Stimulated activated naive CD4-positive, alpha-beta T cell treated with Interleukin-2 at 50 U/mL for 16 hours (primary cell): ENCODE data around the gene CENPP.

ENCODE experiments used
- DNase-seq: peaks from one replicate; lab custom pipeline; 2025; lab: John Stamatoyannopoulos, UW

CENPP gene

DNA sequence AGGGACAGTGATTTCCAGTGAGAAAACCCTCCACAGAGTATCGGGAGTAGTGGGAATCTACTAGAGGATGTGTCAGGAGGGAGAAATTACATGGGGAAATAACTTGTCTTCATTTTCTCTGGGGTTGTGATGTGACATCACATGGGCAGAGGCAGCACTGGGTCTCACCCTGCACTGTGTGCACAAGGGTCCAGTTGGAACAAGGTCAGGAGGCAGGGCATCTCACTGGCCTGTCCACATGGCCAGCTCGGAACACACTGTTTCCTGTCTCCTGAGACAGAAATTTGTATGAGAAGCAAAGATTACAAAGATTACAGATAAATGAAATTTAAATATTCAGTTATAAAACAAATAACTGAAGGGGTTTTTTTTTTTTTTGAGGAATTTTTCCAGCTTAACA lies 272.6 kb downstream of the CENPP start:
- DNase-seq: no peak

DNA sequence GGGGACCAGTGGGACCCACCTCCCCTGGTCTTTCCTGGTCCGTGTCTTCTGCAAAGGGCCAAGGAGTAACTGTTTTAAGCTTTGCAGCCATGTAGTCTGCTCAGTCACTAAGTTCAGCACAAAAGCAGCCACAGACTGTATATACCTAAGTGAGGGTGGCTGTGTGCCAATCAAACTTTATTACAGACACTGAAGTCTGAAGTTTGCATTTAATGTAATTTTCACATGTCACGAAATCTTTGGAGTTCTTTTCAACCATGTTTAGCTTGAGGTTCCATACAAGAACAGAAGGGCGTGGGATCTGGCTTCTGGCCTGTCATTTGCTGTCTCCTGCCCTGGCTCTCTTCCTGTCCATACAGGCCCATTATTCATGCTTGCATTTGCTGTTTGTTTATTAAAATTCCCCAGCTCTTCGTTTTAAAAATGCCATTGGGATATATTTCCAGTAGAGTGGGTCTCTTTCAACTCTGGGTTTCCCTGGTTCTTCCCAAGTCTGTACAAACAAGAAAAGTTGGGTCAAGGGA lies 274.2 kb downstream of the CENPP start:
- DNase-seq: no peak

DNA sequence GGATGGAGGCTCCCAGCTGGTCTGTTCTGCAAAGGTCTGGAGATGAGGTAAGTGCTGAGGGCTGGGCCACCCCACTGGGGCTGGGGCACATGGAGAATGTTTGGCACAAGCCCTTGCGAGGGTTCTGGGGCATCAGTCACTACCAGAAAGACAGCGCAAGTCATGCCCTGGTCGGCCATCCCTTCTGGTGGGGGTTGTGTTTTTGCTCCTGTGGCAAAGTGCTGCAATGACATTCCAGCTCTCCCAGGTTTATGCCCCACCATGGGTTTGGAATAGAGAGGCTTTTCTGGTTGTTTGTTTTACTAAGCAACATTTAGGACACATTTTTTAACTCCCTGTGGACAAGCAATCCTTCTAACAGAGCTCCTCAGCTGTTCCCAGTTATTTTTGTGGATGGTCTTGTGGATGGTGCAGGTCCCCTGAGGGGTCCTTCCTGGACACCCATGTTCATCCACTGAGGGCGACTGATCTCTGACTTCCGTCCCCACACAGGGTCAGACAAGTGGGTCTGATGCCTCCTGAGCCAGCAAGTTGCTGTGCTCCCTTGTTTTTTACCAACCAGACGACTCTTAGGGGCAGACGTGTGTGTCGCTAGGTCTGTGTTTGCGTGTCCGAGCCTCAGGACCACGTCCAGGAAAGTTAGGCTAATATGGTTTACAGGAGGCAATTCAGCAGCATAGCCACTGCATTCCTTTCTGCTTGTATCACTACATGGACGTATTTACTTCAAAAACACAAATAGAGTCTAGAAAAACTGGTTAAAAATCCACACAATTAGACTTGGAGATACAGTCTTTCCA lies 274.9 kb downstream of the CENPP start:
- DNase-seq: no peak

DNA sequence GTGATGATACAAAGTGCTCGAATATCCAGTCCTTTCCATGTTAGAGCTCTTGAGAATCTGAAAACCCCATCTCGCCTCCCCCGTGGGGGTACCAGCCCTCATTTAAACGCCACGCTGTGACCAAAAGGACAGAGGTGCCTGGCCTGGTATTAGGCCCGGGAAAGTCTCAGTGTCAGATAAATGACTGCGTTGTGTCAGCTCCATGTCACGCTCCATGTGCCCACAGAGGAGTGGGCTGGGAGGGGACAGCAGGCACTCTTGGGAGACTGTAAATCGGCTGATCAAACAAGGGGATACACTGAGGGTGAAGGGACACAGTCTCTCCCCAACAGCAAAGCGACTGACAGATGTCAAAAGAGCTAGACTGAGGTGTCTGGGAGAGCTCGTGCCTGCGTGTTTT lies 275.7 kb downstream of the CENPP start:
- no peak for DNase-seq

DNA sequence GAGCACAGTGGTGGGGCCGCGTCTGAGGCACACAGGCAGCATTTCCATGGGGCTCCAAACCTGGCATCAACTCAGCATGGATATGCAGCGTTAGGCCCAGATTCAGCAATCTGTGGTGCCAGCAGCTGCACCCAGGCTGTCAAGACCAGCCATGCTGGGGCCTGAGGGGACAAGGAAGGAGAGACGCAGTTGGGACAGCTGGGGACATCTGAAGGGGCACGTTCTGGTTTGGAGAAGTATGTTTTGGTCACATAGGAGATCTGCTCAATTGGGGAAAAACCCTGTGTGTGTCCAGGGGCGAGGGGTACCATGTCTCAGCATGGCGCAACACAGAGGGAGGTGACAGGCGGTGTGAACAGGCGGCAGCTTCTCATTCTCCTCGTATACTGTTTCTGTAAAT lies 276.7 kb downstream of the CENPP start:
- DNase-seq: no peak

DNA sequence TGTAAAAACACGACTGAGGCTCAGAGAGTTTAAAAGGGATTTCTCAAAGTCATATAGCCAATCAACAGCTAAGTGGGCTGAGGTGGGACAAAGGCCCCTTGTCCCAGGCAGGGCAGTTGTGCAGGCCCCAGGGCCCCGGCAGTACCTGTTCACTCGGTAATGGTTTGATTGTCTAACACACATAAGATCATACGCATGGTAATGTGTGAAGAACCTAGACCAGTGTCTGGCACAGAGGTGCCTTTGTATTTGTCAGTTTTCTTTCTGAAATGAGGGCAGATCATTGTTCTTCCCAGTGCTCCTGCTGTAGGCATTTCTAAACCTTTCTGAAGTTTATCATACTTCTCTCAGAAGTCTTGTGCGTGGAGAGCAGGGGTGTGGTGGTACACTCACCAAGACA lies 277.3 kb downstream of the CENPP start:
- DNase-seq: no peak

DNA sequence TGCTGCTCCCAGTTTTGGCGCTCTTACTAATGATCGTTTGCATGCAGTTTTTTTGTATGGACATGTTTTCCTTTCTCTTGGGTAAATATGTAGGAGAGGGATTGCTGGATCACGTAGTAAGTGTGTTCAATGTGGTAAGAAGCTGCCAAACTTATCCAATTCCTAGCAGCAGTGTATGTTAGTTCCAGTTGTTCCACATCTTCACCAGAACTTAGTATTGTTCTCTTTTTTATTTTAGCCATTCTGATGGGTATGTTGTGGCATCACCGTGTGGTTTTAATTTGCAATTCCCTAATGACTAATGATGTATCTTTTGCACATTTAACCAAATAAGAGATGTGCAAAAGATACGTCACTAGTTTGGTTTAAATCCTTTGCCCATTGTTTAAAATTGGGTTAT lies 278.2 kb downstream of the CENPP start:
- DNase-seq: no peak

DNA sequence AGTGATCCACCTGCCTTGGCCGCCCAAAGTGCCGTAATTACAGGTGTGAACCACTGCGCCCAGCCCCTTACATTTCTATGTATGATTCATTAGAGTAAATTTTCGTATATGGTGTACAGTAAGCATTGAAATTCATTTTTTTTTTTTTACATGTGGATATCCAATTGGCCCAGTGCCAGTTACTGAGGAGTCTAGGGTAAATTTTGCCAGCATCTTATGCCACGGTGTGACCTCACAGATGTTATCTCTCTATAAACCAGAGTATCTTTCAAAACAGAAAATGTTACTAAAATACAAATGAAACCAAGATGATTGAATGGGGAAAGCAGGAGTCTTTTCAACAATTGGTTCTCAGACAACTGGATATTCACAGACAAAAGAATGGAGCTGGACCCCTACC lies 279.5 kb downstream of the CENPP start:
- DNase-seq: no peak

DNA sequence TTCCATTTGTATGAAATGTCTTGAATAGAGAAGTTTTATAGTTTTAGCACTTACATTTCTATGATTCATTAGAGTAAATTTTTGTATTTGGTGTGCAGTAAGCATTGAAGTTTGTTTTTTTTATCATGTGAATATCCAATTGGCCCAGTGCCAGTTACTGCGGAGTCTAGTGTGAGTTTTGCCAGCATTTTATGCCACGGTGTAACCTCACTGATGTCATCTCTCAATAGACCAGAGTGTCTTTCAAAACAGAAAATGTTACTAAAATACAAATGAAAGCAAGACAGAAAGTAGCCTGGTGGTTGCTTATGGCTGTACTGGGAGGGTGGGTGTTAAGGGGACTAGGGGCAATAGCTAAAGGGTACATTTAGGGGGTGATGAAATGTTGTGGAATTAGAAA lies 281.3 kb downstream of the CENPP start:
- no peak for DNase-seq

DNA sequence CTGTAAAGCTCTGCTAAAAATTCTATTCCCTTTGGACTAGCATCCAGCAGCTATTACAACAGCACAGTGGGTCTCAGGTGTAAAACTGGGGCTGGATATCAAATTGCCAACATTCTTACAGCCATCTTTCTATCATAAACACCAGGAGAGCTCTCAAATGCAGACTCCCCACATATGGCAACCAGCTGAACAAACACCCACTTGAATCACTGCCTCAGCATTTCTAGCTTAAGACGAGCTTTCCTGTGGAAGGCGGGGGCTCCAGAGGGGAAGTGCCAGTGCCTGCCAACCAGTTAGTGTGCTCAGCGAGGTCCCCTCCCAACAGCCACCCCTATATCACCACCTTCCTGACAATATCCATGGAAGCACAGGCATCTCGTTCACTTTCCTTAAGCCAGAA lies 282.0 kb downstream of the CENPP start:
- DNase-seq: no peak

DNA sequence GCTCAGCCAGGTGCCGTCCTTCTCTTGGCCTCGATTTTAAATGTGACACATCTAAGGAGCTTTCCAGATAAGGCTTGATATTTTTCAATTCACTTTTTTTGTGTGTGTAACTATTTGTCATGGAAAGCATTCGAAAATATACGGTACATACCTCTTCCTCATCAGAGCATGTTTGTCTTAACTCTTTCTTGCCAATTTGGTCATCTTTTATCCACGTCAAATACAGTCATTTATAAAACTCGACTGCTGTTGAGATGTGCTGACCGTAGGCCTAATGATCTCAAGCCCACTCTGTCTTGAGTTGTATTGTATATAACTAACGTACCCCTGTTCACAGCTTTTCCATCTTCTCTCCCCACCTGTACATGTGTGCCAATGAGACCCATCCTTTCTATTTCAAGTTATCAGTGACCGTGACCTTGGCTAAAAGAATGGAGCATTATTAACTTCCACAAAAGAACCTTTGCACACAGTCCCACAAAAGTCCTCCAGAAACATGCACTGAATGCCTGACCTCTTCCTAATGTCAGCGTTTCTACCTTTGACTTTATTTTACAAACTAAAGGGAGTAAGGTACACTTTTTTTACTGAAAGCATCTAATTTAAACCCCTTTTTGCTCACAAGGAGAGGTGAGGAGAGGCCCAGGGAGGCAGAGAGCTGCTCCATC lies 282.6 kb downstream of the CENPP start:
- DNase-seq: no peak

DNA sequence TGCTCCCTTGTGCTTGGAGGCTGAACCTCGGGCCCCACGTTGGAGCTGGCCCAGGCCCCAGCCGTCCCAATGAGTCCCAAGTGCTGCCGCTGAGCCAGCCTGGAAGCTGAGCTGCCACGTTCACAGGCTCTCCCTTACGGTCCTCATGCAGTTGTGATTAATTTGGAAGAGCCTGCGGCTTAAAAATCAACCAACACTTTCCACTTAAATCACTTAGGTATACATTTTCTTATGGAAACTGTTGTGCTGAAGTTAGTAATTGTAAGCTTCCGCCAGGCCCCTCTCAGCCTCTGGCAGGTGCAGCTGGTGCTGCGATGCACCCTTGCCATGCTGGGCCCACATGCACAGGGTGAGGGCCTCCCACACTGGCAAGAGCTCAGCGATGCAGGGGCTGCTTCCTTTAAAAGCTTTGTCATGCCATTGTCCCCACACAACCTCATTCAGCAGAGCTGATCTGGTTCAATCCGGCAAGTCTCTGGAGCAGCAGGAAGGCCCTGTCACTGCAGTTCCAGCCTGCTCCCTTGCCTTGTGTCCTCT lies 283.2 kb downstream of the CENPP start:
- no peak for DNase-seq

DNA sequence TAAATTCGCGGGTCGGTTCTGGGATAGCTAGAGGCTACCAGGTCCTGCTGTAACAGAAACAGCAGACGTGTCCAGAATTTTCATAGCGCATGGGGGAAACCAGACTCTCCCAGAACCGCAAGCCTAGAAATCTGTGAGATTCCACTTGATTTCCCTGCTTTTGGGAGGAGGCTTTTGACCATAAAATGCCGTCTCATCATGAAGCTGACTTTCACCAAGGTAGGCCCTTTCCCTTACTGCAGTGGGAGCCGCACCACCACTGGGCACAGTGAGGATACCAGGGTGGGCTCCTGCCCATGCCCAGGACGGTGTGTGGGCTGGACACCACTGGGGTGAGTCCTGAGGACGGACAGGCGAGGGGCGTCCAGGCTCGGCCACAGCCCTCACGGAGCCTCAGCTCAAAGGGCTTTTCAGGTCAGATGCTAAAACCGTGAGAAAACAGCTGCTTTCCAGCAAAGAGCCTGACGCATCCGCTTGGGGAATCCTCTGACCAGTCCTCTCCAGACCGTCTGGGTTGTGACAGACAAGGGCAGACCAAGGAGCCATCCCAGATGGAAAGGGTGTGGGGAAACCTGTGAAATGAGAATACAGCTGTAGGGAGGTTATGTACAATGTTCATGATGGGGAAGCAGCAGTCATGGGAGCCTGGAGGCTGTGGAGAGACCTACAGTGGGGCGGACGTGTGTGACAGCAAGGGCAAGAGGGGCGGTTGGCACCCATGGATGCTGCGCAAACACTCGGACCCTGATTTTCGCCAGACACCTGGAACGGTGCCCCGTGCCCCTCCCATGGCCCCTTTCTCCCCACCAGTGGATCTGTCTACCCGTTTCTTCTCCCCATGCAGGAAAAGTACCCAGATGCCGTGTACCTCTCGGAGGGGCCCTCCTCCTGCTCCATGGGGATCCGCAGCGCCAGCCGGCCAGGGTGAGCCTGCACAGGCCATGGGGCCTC lies 285.0 kb downstream of the CENPP start:
- DNase-seq: no peak

DNA sequence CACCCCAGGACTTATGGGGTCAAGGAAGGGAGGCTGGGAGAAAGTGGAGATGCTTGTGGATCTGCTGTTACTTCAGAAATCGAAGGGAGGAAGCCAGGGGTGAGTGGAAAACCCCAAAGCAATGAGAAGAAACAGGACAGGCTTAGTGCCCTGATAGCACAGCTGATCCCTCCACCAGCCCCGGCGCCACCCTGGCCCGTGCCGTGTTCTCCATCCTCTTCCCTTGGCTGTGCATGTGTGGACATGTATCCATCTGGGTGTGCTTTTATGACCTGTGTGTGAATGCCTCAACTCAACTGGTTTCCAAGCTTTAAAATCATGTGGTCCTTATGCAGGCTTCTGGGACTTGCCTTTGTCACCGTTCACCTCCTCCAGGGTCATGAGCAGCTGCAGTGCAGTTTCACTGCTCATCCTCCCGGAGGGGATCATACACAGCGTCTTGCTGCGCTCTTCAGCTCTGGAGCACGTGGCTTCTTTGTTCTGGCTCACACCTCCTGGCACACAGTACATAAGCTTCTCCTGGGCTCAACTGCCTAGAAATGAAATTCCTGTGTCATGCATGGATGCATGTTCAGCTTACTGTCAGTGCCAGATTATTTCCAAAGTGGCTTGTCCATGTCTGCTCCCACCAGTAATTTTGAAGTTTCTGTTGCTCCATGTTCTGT lies 286.0 kb downstream of the CENPP start:
- no peak for DNase-seq

DNA sequence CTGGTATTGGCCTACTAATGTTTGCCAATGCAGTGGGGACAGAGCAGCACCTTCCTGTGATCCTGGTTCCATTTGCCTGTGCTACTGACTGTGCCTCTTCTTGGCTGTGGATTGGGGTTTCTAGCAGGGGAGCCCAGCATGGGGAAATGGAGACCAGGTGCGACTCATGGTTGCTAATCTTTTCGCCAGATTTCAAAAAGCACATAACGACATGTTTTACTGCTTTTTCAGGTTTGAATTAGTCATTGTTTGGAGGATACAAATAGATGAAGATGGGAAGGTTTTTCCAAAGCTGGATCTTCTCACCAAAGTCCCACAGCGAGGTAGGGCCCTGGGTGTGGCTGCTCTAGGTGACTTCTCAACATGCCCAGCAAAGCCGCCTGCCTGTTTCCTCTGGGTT lies 286.5 kb downstream of the CENPP start:
- no peak for DNase-seq

DNA sequence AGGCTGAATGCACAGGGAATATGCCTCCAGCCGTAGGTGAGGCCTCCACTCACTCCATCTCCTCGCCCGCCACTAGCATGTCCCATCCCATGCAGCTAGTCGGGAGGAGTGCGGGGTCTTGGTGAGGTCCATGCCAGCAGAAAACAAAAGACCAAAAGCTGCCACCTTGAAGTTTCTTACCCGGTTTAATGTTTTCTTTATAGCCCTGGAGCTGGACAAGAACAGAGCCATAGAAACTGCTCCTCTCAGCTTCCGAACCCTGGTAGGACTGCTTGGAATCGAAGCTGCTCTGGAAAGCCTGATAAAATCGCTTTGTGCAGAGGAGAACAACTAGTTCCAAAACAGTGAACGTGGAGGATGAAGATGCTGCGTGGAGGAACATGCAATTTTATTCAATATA lies 287.1 kb downstream of the CENPP start:
- no peak for DNase-seq

DNA sequence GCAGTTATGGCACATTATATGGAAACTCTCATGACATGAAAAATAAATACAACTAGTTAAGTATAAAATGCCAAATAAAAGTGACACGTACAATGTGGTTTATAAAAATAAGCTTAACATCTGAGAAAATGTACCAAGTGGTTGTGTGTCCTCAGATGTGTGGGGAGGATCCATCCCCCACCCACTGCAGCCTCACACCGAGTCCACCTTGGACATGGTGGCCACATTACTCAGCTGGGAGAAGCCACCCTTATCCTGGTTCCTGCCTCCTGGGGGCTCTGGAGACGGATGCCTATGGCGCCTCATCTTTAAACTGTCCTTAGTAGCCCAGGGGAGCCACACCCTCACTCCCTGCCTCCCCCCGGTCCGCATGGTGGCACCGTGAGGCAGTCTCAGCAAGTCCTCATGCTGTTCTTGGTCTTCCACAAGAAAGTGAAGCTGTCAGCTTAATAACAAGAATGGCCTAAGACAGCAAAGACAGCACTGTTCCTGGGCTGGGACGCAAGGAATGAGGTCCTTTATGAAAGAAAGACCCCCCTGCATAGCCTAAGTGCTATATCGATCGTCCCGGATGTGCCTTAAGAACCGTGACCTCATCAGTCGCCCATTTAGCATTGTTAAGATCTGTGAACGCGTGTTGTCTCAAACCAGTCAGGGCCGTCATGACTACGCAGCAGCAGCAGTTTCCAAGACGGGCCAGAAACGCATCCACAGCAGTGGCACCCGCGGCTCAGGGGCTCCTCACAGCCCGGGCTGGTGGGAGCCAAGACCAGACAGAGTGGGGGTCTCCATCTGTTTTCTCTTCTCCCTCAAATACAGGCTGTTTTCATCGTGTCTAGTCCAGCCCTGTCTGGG lies 287.7 kb downstream of the CENPP start:
- no peak for DNase-seq

DNA sequence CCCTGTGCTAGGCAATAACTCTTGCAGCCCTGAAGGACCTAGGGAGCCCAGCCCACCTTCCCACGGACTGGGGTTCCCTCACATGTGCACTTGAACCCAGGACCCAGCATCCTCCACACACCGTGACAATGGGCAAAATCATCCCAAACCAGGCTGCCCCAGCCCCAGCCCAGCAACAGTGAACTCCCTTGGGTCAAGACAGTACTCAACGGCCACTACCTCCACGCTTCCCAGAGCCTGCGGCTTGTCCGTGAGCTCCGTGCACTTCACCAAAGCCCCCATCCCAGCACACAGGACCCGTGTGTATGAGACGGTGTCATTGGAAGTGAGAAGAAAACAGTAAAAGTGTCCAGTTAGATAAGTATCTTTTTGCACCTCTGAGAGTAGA lies 288.4 kb downstream of the CENPP start:
- no peak for DNase-seq

DNA sequence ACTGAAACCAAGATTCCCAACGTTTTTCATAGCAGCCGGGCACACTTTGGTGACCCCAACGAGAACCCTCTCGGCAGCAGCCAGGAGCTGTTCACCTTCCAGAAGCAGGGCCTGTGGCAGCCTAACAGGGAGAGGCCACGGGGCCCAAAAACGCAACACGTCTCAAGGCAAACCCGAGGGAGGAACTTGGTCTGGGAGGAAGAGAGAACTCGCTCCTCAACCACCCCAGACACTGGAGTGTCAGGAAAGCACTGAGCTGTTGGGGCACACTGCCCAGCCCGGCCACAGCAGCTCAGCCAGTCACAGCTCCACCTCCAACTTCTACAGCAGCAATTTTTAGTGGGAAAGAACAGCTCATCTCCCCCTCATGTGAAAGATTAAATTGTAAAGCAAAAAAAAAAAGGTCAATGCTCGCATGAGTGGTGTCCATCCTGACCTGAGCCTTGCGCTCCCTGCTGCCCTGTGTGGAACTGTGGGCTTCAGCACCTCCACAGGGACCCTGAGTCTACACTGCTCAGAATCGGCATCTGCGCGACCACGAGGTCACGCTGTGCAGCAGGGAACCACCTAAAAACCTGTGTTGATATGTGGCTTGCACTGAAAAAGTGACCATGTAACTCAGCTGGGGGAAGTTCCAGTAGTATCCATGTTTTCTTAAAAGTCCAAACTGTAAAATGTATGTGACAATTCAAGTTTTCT lies 289.2 kb downstream of the CENPP start:
- no peak for DNase-seq

DNA sequence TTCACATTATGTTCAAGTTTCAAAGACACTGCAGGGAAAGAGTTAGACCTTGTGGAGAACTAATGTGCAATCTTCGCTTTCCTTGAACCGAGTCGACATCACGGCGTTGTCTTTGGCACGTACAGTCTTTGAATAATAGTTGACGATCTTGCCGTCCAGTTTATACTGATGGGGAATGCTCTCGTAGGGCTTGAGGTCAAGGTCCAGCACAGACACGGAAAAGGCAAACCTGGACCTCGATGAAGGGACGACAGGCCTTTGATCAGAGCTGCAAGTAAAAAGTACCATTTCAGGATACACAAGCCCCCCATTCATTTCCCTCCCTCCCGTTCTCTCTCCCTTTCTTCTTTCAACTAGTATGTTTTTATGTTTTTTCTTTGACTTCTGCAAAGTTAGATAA lies 290.0 kb downstream of the CENPP start:
- no peak for DNase-seq
